ENCODE data around the gene PROM2. TPM values are rescaled to one million over a fixed set of nuclear protein-coding genes. Genes with fewer than 3 reads are reported as not detected.

The PROM2 gene
- total RNA-seq, 4 donors from 2014 or later, result 16.7 to 24.3 (median 22.0) TPM

GRCh38 chr2:95298486-95299111, 24.4 kb downstream of the PROM2 start:
- Histone ChIP-seq H3K36me3 (no peaks in the 10 kb centered on the region), H3K4me3 (replicated peaks in 1 of 3) (no peak overlapping the region), H3K9me3 (no peaks in the 10 kb centered on the region), H3K27me3 (no peaks in the 10 kb centered on the region), H3K27ac (peak overlapping the region; percentile 94 to 99 (median 99)), H3K4me1 (peaks cover 35 to 70% of the 10 kb centered on the region in 2 donors)
- intact Hi-C loops (cut with DNase I), result no loop called here
- TF ChIP-seq CTCF (IDR thresholded peaks at IDR 0.05) (no peak), POLR2A (IDR thresholded peaks at IDR 0.05) (no peak)
- 88% methylated on average over 9 of the region's 9 CpGs for WGBS, 2 donors
- no peak for DNase-seq

GRCh38 chr2:95299961-95300360, 25.7 kb downstream of the PROM2 start:
- DNase-seq, result no peak
- WGBS, 2 donors, result 77 to 78% methylated on average over 4 to 6 of the region's 9 CpGs
- peak overlapping the region; percentile 94 to 99 (median 99) for H3K27ac ChIP-seq
- TF ChIP-seq CTCF (IDR thresholded peaks at IDR 0.05), result no peak
- TF ChIP-seq POLR2A (IDR thresholded peaks at IDR 0.05), result no peak
- intact Hi-C loops (cut with DNase I), result no loop called here
- no peak overlapping the region for H3K4me3 ChIP-seq (replicated peaks in 1 of 3)
- no peaks in the 10 kb centered on the region for H3K9me3 ChIP-seq
- H3K4me1 ChIP-seq, result peaks cover 49 to 83% of the 10 kb centered on the region in 2 donors
- H3K36me3 ChIP-seq, result no peaks in the 10 kb centered on the region
- no peaks in the 10 kb centered on the region for H3K27me3 ChIP-seq

- Histone ChIP-seq H3K27me3 (no peaks in the 10 kb centered on the region), H3K9me3 (no peaks in the 10 kb centered on the region), H3K4me3 (replicated peaks in 1 of 3) (no peak overlapping the region), H3K27ac (peak overlapping the region; percentile 94 to 99 (median 99)), H3K36me3 (no peaks in the 10 kb centered on the region), H3K4me1 (peaks cover 54 to 88% of the 10 kb centered on the region in 2 donors)
- TF ChIP-seq CTCF (IDR thresholded peaks at IDR 0.05), result no peak
- TF ChIP-seq POLR2A (IDR thresholded peaks at IDR 0.05), result peak in 1 of 2 donors; percentile 78
- 5 to 18% methylated on average over 4 to 11 of the region's 11 CpGs for WGBS, 2 donors
- intact Hi-C loops (cut with DNase I), result no loop called here
- DNase-seq, result peak; percentile 91 to 96
Measured at GRCh38 chr2:95300450-95300849, 26.2 kb downstream of the PROM2 start.

GRCh38 chr2:95301186-95301585, 26.9 kb downstream of the PROM2 start:
- Histone ChIP-seq H3K27me3 (no peaks in the 10 kb centered on the region), H3K36me3 (no peaks in the 10 kb centered on the region), H3K4me1 (peaks cover 57 to 88% of the 10 kb centered on the region in 2 donors), H3K4me3 (replicated peaks in 1 of 3) (no peak overlapping the region), H3K27ac (peak overlapping the region; percentile 94 to 99 (median 99)), H3K9me3 (no peaks in the 10 kb centered on the region)
- DNase-seq, result peak; percentile 51 to 71
- TF ChIP-seq POLR2A (IDR thresholded peaks at IDR 0.05), result no peak
- TF ChIP-seq CTCF (IDR thresholded peaks at IDR 0.05), result no peak
- intact Hi-C loops (cut with DNase I), result no loop called here
- 72% methylated on average over 4 of the region's 4 CpGs; no CpG with 5 or more reads in 1 of the 2 donors for WGBS, 2 donors

- Histone ChIP-seq H3K4me1 (peaks cover 66 to 89% of the 10 kb centered on the region in 2 donors), H3K36me3 (no peaks in the 10 kb centered on the region), H3K4me3 (replicated peaks in 1 of 3) (no peak overlapping the region), H3K27me3 (no peaks in the 10 kb centered on the region), H3K27ac (peak overlapping the region; percentile 94 to 99 (median 99)), H3K9me3 (no peaks in the 10 kb centered on the region)
- TF ChIP-seq POLR2A (IDR thresholded peaks at IDR 0.05), result no peak
- TF ChIP-seq CTCF (IDR thresholded peaks at IDR 0.05), result no peak
- no peak for DNase-seq
- 68 to 75% methylated on average over 5 to 12 of the region's 17 CpGs for WGBS, 2 donors
- intact Hi-C loops (cut with DNase I), result no loop called here
Measured at GRCh38 chr2:95301876-95302641, 27.8 kb downstream of the PROM2 start.
